H9 (cell line): ENCODE measurements around the gene PPAT. TPM values are rescaled to one million over a fixed set of nuclear protein-coding genes. Genes with fewer than 3 reads are reported as not detected.

Experiments used
- DNase-seq: peaks from one replicate; pipeline ENCODE4 v3.0.0-alpha.2; 2017
- H2AFZ ChIP-seq: one replicate; pipeline ENCODE4 v1.6.1; 2013; ENCODE audit warnings: mild to moderate bottlenecking, low read length, control low read depth, moderate library complexity
- H2AK5ac ChIP-seq: 2 replicates; pipeline ENCODE4 v1.6.1; 2013; ENCODE audit warnings: low read length, control low read depth, mixed read lengths; ENCODE audit not compliant: insufficient read length
- H2BK120ac ChIP-seq: one replicate; pipeline ENCODE4 v1.6.1; 2013; ENCODE audit warnings: low read depth, mild to moderate bottlenecking, low read length, control low read depth, inconsistent platforms; ENCODE audit not compliant: poor library complexity, severe bottlenecking
- H2BK12ac ChIP-seq: 2 replicates; pipeline ENCODE4 v1.6.1; 2013; ENCODE audit warnings: low read length, control low read depth, mixed read lengths, low read depth; ENCODE audit not compliant: insufficient read length
- H2BK15ac ChIP-seq: 2 replicates; pipeline ENCODE4 v1.6.1; 2013; ENCODE audit warnings: low read depth, low read length, control low read depth
- H2BK20ac ChIP-seq: one replicate; pipeline ENCODE4 v1.6.1; 2013; ENCODE audit warnings: low read depth, mild to moderate bottlenecking, low read length, control low read depth, inconsistent platforms; ENCODE audit not compliant: poor library complexity, severe bottlenecking
- H2BK5ac ChIP-seq: 2 replicates; pipeline ENCODE4 v1.6.1; 2013; ENCODE audit warnings: low read length, control low read depth, mixed read lengths; ENCODE audit not compliant: insufficient read length
- H3K14ac ChIP-seq: 2 replicates; pipeline ENCODE4 v1.6.1; 2013; ENCODE audit warnings: low read length, control low read depth; ENCODE audit not compliant: insufficient read depth
- H3K18ac ChIP-seq: 2 replicates; pipeline ENCODE4 v1.6.1; 2013; ENCODE audit warnings: low read depth, mild to moderate bottlenecking, mixed read lengths, low read length, control low read depth; ENCODE audit not compliant: insufficient read length
- H3K23ac ChIP-seq: 2 replicates; pipeline ENCODE4 v1.6.1; 2013; ENCODE audit warnings: low read length, control low read depth, mixed read lengths, low read depth; ENCODE audit not compliant: insufficient read length
- H3K23me2 ChIP-seq: 2 replicates; pipeline ENCODE4 v1.6.1; 2013; ENCODE audit warnings: low read depth, mild to moderate bottlenecking, mixed read lengths, low read length, control low read depth; ENCODE audit not compliant: insufficient read length, poor library complexity, severe bottlenecking
- H3K27ac ChIP-seq: 2 replicates; pipeline ENCODE4 v1.5.1; 2013; ENCODE audit warnings: low read length, control low read depth, mixed read lengths, low read depth; ENCODE audit not compliant: insufficient read length
- H3K27me3 ChIP-seq: 2 replicates; pipeline ENCODE4 v1.6.1; 2013; ENCODE audit warnings: low read length, control low read depth, inconsistent platforms; ENCODE audit not compliant: insufficient read depth
- H3K4ac ChIP-seq: 2 replicates; pipeline ENCODE4 v1.6.1; 2013; ENCODE audit warnings: low read depth, mild to moderate bottlenecking, control low read depth, inconsistent platforms, low read length, moderate library complexity
- H3K4me1 ChIP-seq: 2 replicates; pipeline ENCODE4 v1.6.1; 2013; ENCODE audit warnings: low read length, control low read depth, inconsistent platforms; ENCODE audit not compliant: insufficient read depth
- H3K4me2 ChIP-seq: 2 replicates; pipeline ENCODE4 v1.6.1; 2013; ENCODE audit warnings: low read length, control low read depth, mixed read lengths; ENCODE audit not compliant: insufficient read length, insufficient read depth
- H3K56ac ChIP-seq: 2 replicates; pipeline ENCODE4 v1.6.1; 2013; ENCODE audit warnings: low read depth, mild to moderate bottlenecking, mixed read lengths, low read length, control low read depth; ENCODE audit not compliant: insufficient read length
- H3K79me1 ChIP-seq: 2 replicates; pipeline ENCODE4 v1.6.1; 2013; ENCODE audit warnings: low read depth, mild to moderate bottlenecking, moderate library complexity, low read length, control low read depth, inconsistent platforms; ENCODE audit not compliant: insufficient read depth, poor library complexity, severe bottlenecking
- H3K79me2 ChIP-seq: 2 replicates; pipeline ENCODE4 v1.6.1; 2013; ENCODE audit warnings: low read length, control low read depth, inconsistent platforms; ENCODE audit not compliant: insufficient read depth
- H3K9ac ChIP-seq: 2 replicates; pipeline ENCODE4 v1.6.1; 2013; ENCODE audit warnings: low read length, control low read depth, mixed read lengths; ENCODE audit not compliant: insufficient read length; ENCODE audit errors: extremely low read depth
- H3K9me3 ChIP-seq: one replicate; pipeline ENCODE4 v1.6.1; 2013; ENCODE audit warnings: low read depth, low read length, inconsistent platforms; ENCODE audit not compliant: control insufficient read depth
- H3T11ph ChIP-seq: one replicate; pipeline ENCODE4 v1.6.1; 2013; ENCODE audit warnings: mild to moderate bottlenecking, low read length, control low read depth, inconsistent platforms
- H4K20me1 ChIP-seq: one replicate; pipeline ENCODE4 v1.6.1; 2013; ENCODE audit not compliant: control insufficient read depth, insufficient read length, insufficient read depth
- H4K5ac ChIP-seq: 2 replicates; pipeline ENCODE4 v1.6.1; 2013; ENCODE audit warnings: low read depth, mild to moderate bottlenecking, mixed read lengths, low read length, control low read depth; ENCODE audit not compliant: insufficient read length
- H4K8ac ChIP-seq: replicated peaks from 2 replicates; pipeline ENCODE4 v1.6.1; 2013; ENCODE audit warnings: low read length, control low read depth, mixed read lengths, low read depth; ENCODE audit not compliant: insufficient read length
- H4K91ac ChIP-seq: 2 replicates; pipeline ENCODE4 v1.6.1; 2013; ENCODE audit warnings: low read depth, mild to moderate bottlenecking, moderate library complexity, mixed read lengths, low read length, control low read depth; ENCODE audit not compliant: insufficient read length
- H3K27ac Mint-ChIP-seq, 3 experiments: 2 replicates in 2 of 3; 3 replicates in 1 of 3; pipeline ENCODE4 v1.8.0; 2020 to 2021; ENCODE audit warnings: mixed read lengths in 3 of 3, mild to moderate bottlenecking in 1 of 3, moderate library complexity in 1 of 3
- H3K27me3 Mint-ChIP-seq: 2 replicates; pipeline ENCODE4 v1.8.0; 2021; ENCODE audit warnings: low read depth, mild to moderate bottlenecking, moderate library complexity, mixed read lengths
- H3K36me3 Mint-ChIP-seq, 3 experiments: 2 replicates in 2 of 3; 3 replicates in 1 of 3; pipeline ENCODE4 v1.8.0; 2020 to 2021; ENCODE audit warnings: low read depth in 3 of 3, mixed read lengths in 3 of 3; ENCODE audit not compliant: insufficient read depth in 1 of 3
- H3K4me1 Mint-ChIP-seq, 2 experiments: 2 replicates each; pipeline ENCODE4 v1.8.0; 2020; ENCODE audit warnings: mixed read lengths in 2 of 2
- H3K4me3 Mint-ChIP-seq, 2 experiments: 2 replicates in 1 of 2; 3 replicates in 1 of 2; pipeline ENCODE4 v1.8.0; 2020 to 2021; ENCODE audit warnings: mild to moderate bottlenecking in 2 of 2, mixed read lengths in 2 of 2, moderate library complexity in 1 of 2
- H3K9me3 Mint-ChIP-seq, 2 experiments: 2 replicates in 1 of 2; 3 replicates in 1 of 2; pipeline ENCODE4 v1.8.0; 2020; ENCODE audit warnings: mild to moderate bottlenecking in 2 of 2, mixed read lengths in 2 of 2, moderate library complexity in 1 of 2
- WGBS: extraction: QIAGEN DNeasy Blood & Tissue Kit; methylation state at CpG from one replicate; pipeline ENCODE4 v1.1.7; 2013; ENCODE audit warnings: missing lambda C conversion rate, low lambda C conversion rate, mixed read lengths; ENCODE audit not compliant: insufficient read length; ENCODE audit errors: extremely low coverage; 5-methylcytosine and 5-hydroxymethylcytosine counted together
- total RNA-seq: library from RNA; stranded (reverse); gene quantifications from 2 replicates; pipeline ENCODE4 v1.2.1, GENCODE V29; 2021
- TF ChIP-seq, protein P1 (sequence below): fragments of 200-600 bp; sonication (generic); conservative IDR thresholded peaks from 3 replicates; pipeline ENCODE4 v1.8.0; 2021; ENCODE audit warnings: antibody characterized with exemption, mild to moderate bottlenecking

Gene PPAT
- total RNA-seq, 1 experiment from 2014 or later, result 77.1 TPM

- H3K27me3 ChIP-seq, result no peaks in the 10 kb centered on the region; the same call in 1 of the 2 replicates
- no peak overlapping the region for H3K14ac ChIP-seq
- no peak overlapping the region for H4K91ac ChIP-seq
- H3K4me2 ChIP-seq, result no peak overlapping the region
- no peak overlapping the region for H2AFZ ChIP-seq
- H3K9ac ChIP-seq, result no peak overlapping the region
- no peaks in the 10 kb centered on the region for H4K20me1 ChIP-seq
- H3K23me2 ChIP-seq, result peaks cover 4% of the 10 kb centered on the region
- peaks cover 4% of the 10 kb centered on the region; the same call in 1 of the 2 replicates for H3K27me3 Mint-ChIP-seq
- no peak overlapping the region for H3K27ac ChIP-seq
- H3K18ac ChIP-seq, result no peak overlapping the region
- WGBS, result no CpG with 5 or more reads among the region's 1 CpG
- H3K79me1 ChIP-seq, result no peaks in the 10 kb centered on the region
- no peak overlapping the region for H2BK5ac ChIP-seq
- H3K79me2 ChIP-seq, result no peaks in the 10 kb centered on the region
- no peak overlapping the region for H2BK15ac ChIP-seq
- H4K5ac ChIP-seq, result no peak overlapping the region
- no peaks in the 10 kb centered on the region for H3K4me1 ChIP-seq
- no peak overlapping the region for H2BK12ac ChIP-seq
- no peak overlapping the region for H3K56ac ChIP-seq
- no peak overlapping the region for H2BK120ac ChIP-seq
- no peak overlapping the region for H3K4ac ChIP-seq
- TF ChIP-seq, protein P1, sequence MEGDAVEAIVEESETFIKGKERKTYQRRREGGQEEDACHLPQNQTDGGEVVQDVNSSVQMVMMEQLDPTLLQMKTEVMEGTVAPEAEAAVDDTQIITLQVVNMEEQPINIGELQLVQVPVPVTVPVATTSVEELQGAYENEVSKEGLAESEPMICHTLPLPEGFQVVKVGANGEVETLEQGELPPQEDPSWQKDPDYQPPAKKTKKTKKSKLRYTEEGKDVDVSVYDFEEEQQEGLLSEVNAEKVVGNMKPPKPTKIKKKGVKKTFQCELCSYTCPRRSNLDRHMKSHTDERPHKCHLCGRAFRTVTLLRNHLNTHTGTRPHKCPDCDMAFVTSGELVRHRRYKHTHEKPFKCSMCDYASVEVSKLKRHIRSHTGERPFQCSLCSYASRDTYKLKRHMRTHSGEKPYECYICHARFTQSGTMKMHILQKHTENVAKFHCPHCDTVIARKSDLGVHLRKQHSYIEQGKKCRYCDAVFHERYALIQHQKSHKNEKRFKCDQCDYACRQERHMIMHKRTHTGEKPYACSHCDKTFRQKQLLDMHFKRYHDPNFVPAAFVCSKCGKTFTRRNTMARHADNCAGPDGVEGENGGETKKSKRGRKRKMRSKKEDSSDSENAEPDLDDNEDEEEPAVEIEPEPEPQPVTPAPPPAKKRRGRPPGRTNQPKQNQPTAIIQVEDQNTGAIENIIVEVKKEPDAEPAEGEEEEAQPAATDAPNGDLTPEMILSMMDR, result no peak
- no peaks in the 10 kb centered on the region for H3K9me3 Mint-ChIP-seq
- no peak overlapping the region for H2BK20ac ChIP-seq
- H4K8ac ChIP-seq, result no peak overlapping the region
- H3T11ph ChIP-seq, result no peak overlapping the region
- peak overlapping the region in 2 of 3 experiments; percentile 3 to 67; a peak in 2 of 7 replicates for H3K27ac Mint-ChIP-seq
- peaks cover 0 to 9% (median 0%) of the 10 kb centered on the region in 3 experiments; a peak in 3 of 7 replicates for H3K36me3 Mint-ChIP-seq
- H3K4me3 Mint-ChIP-seq, result no peak overlapping the region
- H3K23ac ChIP-seq, result no peak overlapping the region
- H3K9me3 ChIP-seq, result no peaks in the 10 kb centered on the region
- no peak for DNase-seq
- peaks cover 20 to 29% of the 10 kb centered on the region in 2 experiments for H3K4me1 Mint-ChIP-seq
- no peak overlapping the region for H2AK5ac ChIP-seq
Observed at GRCh38 chr4:56389558-56389957, 45.9 kb downstream of the PPAT start.
